ENCODE data around the gene OSBP.

- TF ChIP-seq CTCF (IDR thresholded peaks at IDR 0.05; ENCODE audit: low read length): peak; percentile 51
- no peak for TF ChIP-seq EZH2 (IDR thresholded peaks at IDR 0.05; ENCODE audit: borderline replicate concordance, low read length)
Measured at GRCh38 chr11:59550368-59550841, 65.2 kb downstream of the OSBP start.

Measured in OCI-LY1 (cell line).